H9 (cell line): Measurements from ENCODE around the gene GRIN2D. TPM values are rescaled to one million over a fixed set of nuclear protein-coding genes. Genes with fewer than 3 reads are reported as not detected.
A peak's percentile ranks its signal among the peaks of the same experiment; 100 is the strongest.

ENCODE experiments used
- DNase-seq: peaks from one replicate; pipeline ENCODE4 v3.0.0-alpha.2; 2017
- H2AFZ ChIP-seq: one replicate; pipeline ENCODE4 v1.6.1; 2013; ENCODE audit warnings: mild to moderate bottlenecking, low read length, control low read depth, moderate library complexity
- H2AK5ac ChIP-seq: 2 replicates; pipeline ENCODE4 v1.6.1; 2013; ENCODE audit warnings: low read length, control low read depth, mixed read lengths; ENCODE audit not compliant: insufficient read length
- H2BK120ac ChIP-seq: one replicate; pipeline ENCODE4 v1.6.1; 2013; ENCODE audit warnings: low read depth, mild to moderate bottlenecking, low read length, control low read depth, inconsistent platforms; ENCODE audit not compliant: poor library complexity, severe bottlenecking
- H2BK12ac ChIP-seq: 2 replicates; pipeline ENCODE4 v1.6.1; 2013; ENCODE audit warnings: low read length, control low read depth, mixed read lengths, low read depth; ENCODE audit not compliant: insufficient read length
- H2BK15ac ChIP-seq: 2 replicates; pipeline ENCODE4 v1.6.1; 2013; ENCODE audit warnings: low read depth, low read length, control low read depth
- H2BK20ac ChIP-seq: one replicate; pipeline ENCODE4 v1.6.1; 2013; ENCODE audit warnings: low read depth, mild to moderate bottlenecking, low read length, control low read depth, inconsistent platforms; ENCODE audit not compliant: poor library complexity, severe bottlenecking
- H2BK5ac ChIP-seq: 2 replicates; pipeline ENCODE4 v1.6.1; 2013; ENCODE audit warnings: low read length, control low read depth, mixed read lengths; ENCODE audit not compliant: insufficient read length
- H3K14ac ChIP-seq: 2 replicates; pipeline ENCODE4 v1.6.1; 2013; ENCODE audit warnings: low read length, control low read depth; ENCODE audit not compliant: insufficient read depth
- H3K18ac ChIP-seq: 2 replicates; pipeline ENCODE4 v1.6.1; 2013; ENCODE audit warnings: low read depth, mild to moderate bottlenecking, mixed read lengths, low read length, control low read depth; ENCODE audit not compliant: insufficient read length
- H3K23ac ChIP-seq: 2 replicates; pipeline ENCODE4 v1.6.1; 2013; ENCODE audit warnings: low read length, control low read depth, mixed read lengths, low read depth; ENCODE audit not compliant: insufficient read length
- H3K23me2 ChIP-seq: 2 replicates; pipeline ENCODE4 v1.6.1; 2013; ENCODE audit warnings: low read depth, mild to moderate bottlenecking, mixed read lengths, low read length, control low read depth; ENCODE audit not compliant: insufficient read length, poor library complexity, severe bottlenecking
- H3K27ac ChIP-seq: 2 replicates; pipeline ENCODE4 v1.5.1; 2013; ENCODE audit warnings: low read length, control low read depth, mixed read lengths, low read depth; ENCODE audit not compliant: insufficient read length
- H3K27me3 ChIP-seq: 2 replicates; pipeline ENCODE4 v1.6.1; 2013; ENCODE audit warnings: low read length, control low read depth, inconsistent platforms; ENCODE audit not compliant: insufficient read depth
- H3K4ac ChIP-seq: 2 replicates; pipeline ENCODE4 v1.6.1; 2013; ENCODE audit warnings: low read depth, mild to moderate bottlenecking, control low read depth, inconsistent platforms, low read length, moderate library complexity
- H3K4me1 ChIP-seq: 2 replicates; pipeline ENCODE4 v1.6.1; 2013; ENCODE audit warnings: low read length, control low read depth, inconsistent platforms; ENCODE audit not compliant: insufficient read depth
- H3K4me2 ChIP-seq: 2 replicates; pipeline ENCODE4 v1.6.1; 2013; ENCODE audit warnings: low read length, control low read depth, mixed read lengths; ENCODE audit not compliant: insufficient read length, insufficient read depth
- H3K56ac ChIP-seq: 2 replicates; pipeline ENCODE4 v1.6.1; 2013; ENCODE audit warnings: low read depth, mild to moderate bottlenecking, mixed read lengths, low read length, control low read depth; ENCODE audit not compliant: insufficient read length
- H3K79me1 ChIP-seq: 2 replicates; pipeline ENCODE4 v1.6.1; 2013; ENCODE audit warnings: low read depth, mild to moderate bottlenecking, moderate library complexity, low read length, control low read depth, inconsistent platforms; ENCODE audit not compliant: insufficient read depth, poor library complexity, severe bottlenecking
- H3K79me2 ChIP-seq: 2 replicates; pipeline ENCODE4 v1.6.1; 2013; ENCODE audit warnings: low read length, control low read depth, inconsistent platforms; ENCODE audit not compliant: insufficient read depth
- H3K9ac ChIP-seq: 2 replicates; pipeline ENCODE4 v1.6.1; 2013; ENCODE audit warnings: low read length, control low read depth, mixed read lengths; ENCODE audit not compliant: insufficient read length; ENCODE audit errors: extremely low read depth
- H3K9me3 ChIP-seq: one replicate; pipeline ENCODE4 v1.6.1; 2013; ENCODE audit warnings: low read depth, low read length, inconsistent platforms; ENCODE audit not compliant: control insufficient read depth
- H3T11ph ChIP-seq: one replicate; pipeline ENCODE4 v1.6.1; 2013; ENCODE audit warnings: mild to moderate bottlenecking, low read length, control low read depth, inconsistent platforms
- H4K20me1 ChIP-seq: one replicate; pipeline ENCODE4 v1.6.1; 2013; ENCODE audit not compliant: control insufficient read depth, insufficient read length, insufficient read depth
- H4K5ac ChIP-seq: 2 replicates; pipeline ENCODE4 v1.6.1; 2013; ENCODE audit warnings: low read depth, mild to moderate bottlenecking, mixed read lengths, low read length, control low read depth; ENCODE audit not compliant: insufficient read length
- H4K8ac ChIP-seq: replicated peaks from 2 replicates; pipeline ENCODE4 v1.6.1; 2013; ENCODE audit warnings: low read length, control low read depth, mixed read lengths, low read depth; ENCODE audit not compliant: insufficient read length
- H4K91ac ChIP-seq: 2 replicates; pipeline ENCODE4 v1.6.1; 2013; ENCODE audit warnings: low read depth, mild to moderate bottlenecking, moderate library complexity, mixed read lengths, low read length, control low read depth; ENCODE audit not compliant: insufficient read length
- H3K27ac Mint-ChIP-seq, 3 experiments: 2 replicates in 2 of 3; 3 replicates in 1 of 3; pipeline ENCODE4 v1.8.0; 2020 to 2021; ENCODE audit warnings: mixed read lengths in 3 of 3, mild to moderate bottlenecking in 1 of 3, moderate library complexity in 1 of 3
- H3K27me3 Mint-ChIP-seq: 2 replicates; pipeline ENCODE4 v1.8.0; 2021; ENCODE audit warnings: low read depth, mild to moderate bottlenecking, moderate library complexity, mixed read lengths
- H3K36me3 Mint-ChIP-seq, 3 experiments: 2 replicates in 2 of 3; 3 replicates in 1 of 3; pipeline ENCODE4 v1.8.0; 2020 to 2021; ENCODE audit warnings: low read depth in 3 of 3, mixed read lengths in 3 of 3; ENCODE audit not compliant: insufficient read depth in 1 of 3
- H3K4me1 Mint-ChIP-seq, 2 experiments: 2 replicates each; pipeline ENCODE4 v1.8.0; 2020; ENCODE audit warnings: mixed read lengths in 2 of 2
- H3K4me3 Mint-ChIP-seq, 2 experiments: 2 replicates in 1 of 2; 3 replicates in 1 of 2; pipeline ENCODE4 v1.8.0; 2020 to 2021; ENCODE audit warnings: mild to moderate bottlenecking in 2 of 2, mixed read lengths in 2 of 2, moderate library complexity in 1 of 2
- H3K9me3 Mint-ChIP-seq, 2 experiments: 2 replicates in 1 of 2; 3 replicates in 1 of 2; pipeline ENCODE4 v1.8.0; 2020; ENCODE audit warnings: mild to moderate bottlenecking in 2 of 2, mixed read lengths in 2 of 2, moderate library complexity in 1 of 2
- whole genome bisulfite sequencing: extraction: QIAGEN DNeasy Blood & Tissue Kit; methylation state at CpG from one replicate; pipeline ENCODE4 v1.1.7; 2013; ENCODE audit warnings: missing lambda C conversion rate, low lambda C conversion rate, mixed read lengths; ENCODE audit not compliant: insufficient read length; ENCODE audit errors: extremely low coverage; 5-methylcytosine and 5-hydroxymethylcytosine counted together
- total RNA-seq: library from RNA; stranded (reverse); gene quantifications from 2 replicates; pipeline ENCODE4 v1.2.1, GENCODE V29; 2021
- TF ChIP-seq, protein P1 (sequence below): fragments of 200-600 bp; sonication (generic); conservative IDR thresholded peaks from 3 replicates; pipeline ENCODE4 v1.8.0; 2021; ENCODE audit warnings: antibody characterized with exemption, mild to moderate bottlenecking

The GRIN2D gene
- total RNA-seq, 1 experiment from 2014 or later = 5.9 TPM

DNA sequence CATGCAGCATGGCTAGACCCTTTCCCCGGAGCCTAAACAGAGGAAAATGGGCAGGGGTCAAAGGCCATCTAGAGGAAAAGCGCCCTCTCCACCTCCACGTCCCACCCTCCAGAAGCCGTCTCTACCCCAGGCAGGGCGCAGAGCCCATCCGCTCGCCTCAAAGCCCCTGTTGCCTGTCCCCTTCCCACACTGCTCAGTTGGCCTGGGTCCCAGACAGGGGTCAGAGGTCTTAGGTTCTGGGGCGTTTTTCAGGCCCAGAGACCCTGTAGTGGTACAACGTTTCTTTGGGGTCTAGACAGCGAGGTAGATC lies 30.0 kb upstream of the GRIN2D start:
- Histone ChIP-seq H2AK5ac (no peak overlapping the region), H4K20me1 (no peaks in the 10 kb centered on the region), H2BK20ac (no peak overlapping the region), H4K91ac (no peak overlapping the region), H3K23me2 (peaks cover 5% of the 10 kb centered on the region), H3T11ph (no peak overlapping the region), H3K9ac (peak overlapping the region; percentile 79), H3K9me3 (no peaks in the 10 kb centered on the region), H3K79me2 (no peaks in the 10 kb centered on the region), H3K27me3 (no peaks in the 10 kb centered on the region; the same call in 1 of the 2 replicates), H3K4ac (no peak overlapping the region), H2BK5ac (no peak overlapping the region), H3K56ac (no peak overlapping the region), H4K5ac (no peak overlapping the region), H3K23ac (no peak overlapping the region), H2BK120ac (no peak overlapping the region), H3K4me1 (no peaks in the 10 kb centered on the region; the same call in 1 of the 2 replicates), H2BK15ac (no peak overlapping the region), H3K14ac (peak overlapping the region; percentile 65), H4K8ac (no peak overlapping the region), H2AFZ (no peak overlapping the region), H3K18ac (peak overlapping the region; percentile 65), H2BK12ac (no peak overlapping the region), H3K79me1 (no peaks in the 10 kb centered on the region), H3K4me2 (peak overlapping the region; percentile 82), H3K27ac (peak overlapping the region; percentile 12)
- Mint-ChIP-seq H3K27me3 (peaks cover 8% of the 10 kb centered on the region), H3K27ac (peak overlapping the region; percentile 94 to 97 (median 97)), H3K36me3 (peaks cover 2 to 18% (median 9%) of the 10 kb centered on the region in 3 experiments; a peak in 6 of 7 replicates), H3K4me3 (peak overlapping the region; percentile 77 to 85), H3K4me1 (peaks cover 2 to 10% of the 10 kb centered on the region in 2 experiments; a peak in 2 of 4 replicates), H3K9me3 (no peaks in the 10 kb centered on the region)
- WGBS = no CpG with 5 or more reads among the region's 10 CpGs
- DNase-seq = no peak
- TF ChIP-seq, protein P1, sequence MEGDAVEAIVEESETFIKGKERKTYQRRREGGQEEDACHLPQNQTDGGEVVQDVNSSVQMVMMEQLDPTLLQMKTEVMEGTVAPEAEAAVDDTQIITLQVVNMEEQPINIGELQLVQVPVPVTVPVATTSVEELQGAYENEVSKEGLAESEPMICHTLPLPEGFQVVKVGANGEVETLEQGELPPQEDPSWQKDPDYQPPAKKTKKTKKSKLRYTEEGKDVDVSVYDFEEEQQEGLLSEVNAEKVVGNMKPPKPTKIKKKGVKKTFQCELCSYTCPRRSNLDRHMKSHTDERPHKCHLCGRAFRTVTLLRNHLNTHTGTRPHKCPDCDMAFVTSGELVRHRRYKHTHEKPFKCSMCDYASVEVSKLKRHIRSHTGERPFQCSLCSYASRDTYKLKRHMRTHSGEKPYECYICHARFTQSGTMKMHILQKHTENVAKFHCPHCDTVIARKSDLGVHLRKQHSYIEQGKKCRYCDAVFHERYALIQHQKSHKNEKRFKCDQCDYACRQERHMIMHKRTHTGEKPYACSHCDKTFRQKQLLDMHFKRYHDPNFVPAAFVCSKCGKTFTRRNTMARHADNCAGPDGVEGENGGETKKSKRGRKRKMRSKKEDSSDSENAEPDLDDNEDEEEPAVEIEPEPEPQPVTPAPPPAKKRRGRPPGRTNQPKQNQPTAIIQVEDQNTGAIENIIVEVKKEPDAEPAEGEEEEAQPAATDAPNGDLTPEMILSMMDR = no peak
